ENCODE data around the gene CTH. TPM values are rescaled to one million over a fixed set of nuclear protein-coding genes. Genes with fewer than 3 reads are reported as not detected.
A peak's percentile ranks its signal among the peaks of the same experiment; 100 is the strongest.
"Not testable (repeated sequence)": the region's sequence is repeated elsewhere in the genome, so short reads cannot be mapped to it uniquely, and the experiment has no call there.

The CTH gene
- polyA plus RNA-seq (ENCODE audit: insufficient read length): 1.9 TPM

- DNase-seq (ENCODE audit: low read depth): peak; percentile 81
Observed at GRCh38 chr1:70410604-70411359, at the start of gene CTH. Gene CTH, plus strand, starts transcription at chr1:70411268. Its CDS starts 148 bp downstream, at chr1:70411416.

GRCh38 chr1:70361727-70362398, 49.2 kb upstream of the CTH start:
- no peak for DNase-seq (ENCODE audit: low read depth)

GRCh38 chr1:70364439-70364838, 46.6 kb upstream of the CTH start:
- DNase-seq (ENCODE audit: low read depth): no peak

GRCh38 chr1:70366425-70366952, 44.6 kb upstream of the CTH start:
- not testable (repeated sequence) for DNase-seq (ENCODE audit: low read depth)

GRCh38 chr1:70366997-70367396, 44.1 kb upstream of the CTH start:
- DNase-seq (ENCODE audit: low read depth): not testable (repeated sequence)

GRCh38 chr1:70367397-70367796, 43.7 kb upstream of the CTH start:
- not testable (repeated sequence) for DNase-seq (ENCODE audit: low read depth)

GRCh38 chr1:70371586-70371985, 39.5 kb upstream of the CTH start:
- DNase-seq (ENCODE audit: low read depth): not testable (repeated sequence)

- DNase-seq (ENCODE audit: low read depth): no peak
Observed at GRCh38 chr1:70372426-70372825, 38.6 kb upstream of the CTH start.

- not testable (repeated sequence) for DNase-seq (ENCODE audit: low read depth)
Observed at GRCh38 chr1:70373580-70373979, 37.5 kb upstream of the CTH start.

GRCh38 chr1:70376196-70376595, 34.9 kb upstream of the CTH start:
- DNase-seq (ENCODE audit: low read depth): no peak

GRCh38 chr1:70382682-70383081, 28.4 kb upstream of the CTH start:
- no peak for DNase-seq (ENCODE audit: low read depth)

GRCh38 chr1:70383483-70383882, 27.6 kb upstream of the CTH start:
- no peak for DNase-seq (ENCODE audit: low read depth)

GRCh38 chr1:70384542-70384941, 26.5 kb upstream of the CTH start:
- DNase-seq (ENCODE audit: low read depth): no peak

GRCh38 chr1:70385477-70385876, 25.6 kb upstream of the CTH start:
- no peak for DNase-seq (ENCODE audit: low read depth)

- no peak for DNase-seq (ENCODE audit: low read depth)
Observed at GRCh38 chr1:70386121-70386520, 24.9 kb upstream of the CTH start.

GRCh38 chr1:70387507-70387906, 23.6 kb upstream of the CTH start:
- no peak for DNase-seq (ENCODE audit: low read depth)

GRCh38 chr1:70392626-70393025, 18.4 kb upstream of the CTH start:
- DNase-seq (ENCODE audit: low read depth): no peak

- no peak for DNase-seq (ENCODE audit: low read depth)
Observed at GRCh38 chr1:70396607-70397006, 14.5 kb upstream of the CTH start.

GRCh38 chr1:70397013-70397412, 14.1 kb upstream of the CTH start:
- no peak for DNase-seq (ENCODE audit: low read depth)

- no peak for DNase-seq (ENCODE audit: low read depth)
Observed at GRCh38 chr1:70400335-70400734, 10.7 kb upstream of the CTH start.

- DNase-seq (ENCODE audit: low read depth): no peak
Observed at GRCh38 chr1:70401974-70402373, 9.1 kb upstream of the CTH start.

GRCh38 chr1:70403759-70404158, 7.3 kb upstream of the CTH start:
- DNase-seq (ENCODE audit: low read depth): no peak

Measured in forelimb muscle (tissue), 1 donor.